ENCODE results near the gene SMARCD3. TPM values are rescaled to one million over a fixed set of nuclear protein-coding genes. Genes with fewer than 3 reads are reported as not detected.
A peak's percentile ranks its signal among the peaks of the same experiment; 100 is the strongest.

SMARCD3 gene
- total RNA-seq, 2 donors from 2014 or later, result 40.0 to 43.5 TPM

GRCh38 chr7:151191544-151191943 lies 57.0 kb downstream of the SMARCD3 start:
- Mint-ChIP-seq H3K36me3 (ENCODE audit: low read depth) (no peaks in the 10 kb centered on the region), H3K27me3 (ENCODE audit: insufficient read depth) (peaks cover 15% of the 10 kb centered on the region), H3K27ac (no peak overlapping the region), H3K9me3 (no peaks in the 10 kb centered on the region), H3K4me1 (no peaks in the 10 kb centered on the region), H3K4me3 (no peak overlapping the region)
- Histone ChIP-seq H3K9ac (ENCODE audit: extremely low read depth, low read length, poor library complexity, severe bottlenecking) (no peak overlapping the region), H3K36me3 (ENCODE audit: control insufficient read depth, insufficient read depth, low read length) (no peaks in the 10 kb centered on the region), H3K27me3 (ENCODE audit: control insufficient read depth, insufficient read depth, low read length, poor library complexity, severe bottlenecking) (peaks cover 9% of the 10 kb centered on the region), H3K27ac (ENCODE audit: low read depth, low read length) (no peak overlapping the region), H3K9me3 (ENCODE audit: control insufficient read depth, low read length) (no peaks in the 10 kb centered on the region), H3K4me1 (ENCODE audit: control insufficient read depth, insufficient read depth, low read length) (no peaks in the 10 kb centered on the region), H3K4me3 (ENCODE audit: low read length) (no peak overlapping the region)
- peak; percentile 12 for TF ChIP-seq CTCF (conservative IDR thresholded peaks at IDR 0.05)
- no peak for DNase-seq
- WGBS, 2 experiments (ENCODE audit: insufficient coverage in 1 of 2, insufficient read length in 1 of 2), result 92 to 95% methylated on average over 10 to 12 of the region's 12 CpGs

GRCh38 chr7:151189038-151189437 lies 59.5 kb downstream of the SMARCD3 start:
- no peak overlapping the region for H3K9ac ChIP-seq (ENCODE audit: extremely low read depth, low read length, poor library complexity, severe bottlenecking)
- TF ChIP-seq CTCF (conservative IDR thresholded peaks at IDR 0.05), result no peak
- Mint-ChIP-seq H3K4me3 (no peak overlapping the region), H3K36me3 (ENCODE audit: low read depth) (no peaks in the 10 kb centered on the region), H3K27me3 (ENCODE audit: insufficient read depth) (peaks cover 18% of the 10 kb centered on the region), H3K4me1 (no peaks in the 10 kb centered on the region), H3K27ac (no peak overlapping the region), H3K9me3 (no peaks in the 10 kb centered on the region)
- H3K9me3 ChIP-seq (ENCODE audit: control insufficient read depth, low read length), result no peaks in the 10 kb centered on the region
- no peak overlapping the region for H3K4me3 ChIP-seq (ENCODE audit: low read length)
- H3K4me1 ChIP-seq (ENCODE audit: control insufficient read depth, insufficient read depth, low read length), result no peaks in the 10 kb centered on the region
- no peak for DNase-seq
- H3K27me3 ChIP-seq (ENCODE audit: control insufficient read depth, insufficient read depth, low read length, poor library complexity, severe bottlenecking), result peaks cover 9% of the 10 kb centered on the region
- H3K36me3 ChIP-seq (ENCODE audit: control insufficient read depth, insufficient read depth, low read length), result no peaks in the 10 kb centered on the region
- whole genome bisulfite sequencing, 2 experiments (ENCODE audit: insufficient coverage in 1 of 2, insufficient read length in 1 of 2), result 94 to 100% methylated on average over 1 to 4 of the region's 4 CpGs
- H3K27ac ChIP-seq (ENCODE audit: low read depth, low read length), result no peak overlapping the region

Other genes starting within 250 kb of the SMARCD3 start
- gene ATG9B, start 224.2 kb downstream of the SMARCD3 start, total RNA-seq, result 1 to 10 TPM; 2.0 to 3.0 TPM
- 10 to 100 TPM; 35.9 to 37.2 TPM for gene ABCB8, start 220.2 kb downstream of the SMARCD3 start, total RNA-seq
- 1 to 10 TPM; 2.5 to 3.0 TPM for gene ASIC3, start 200.2 kb downstream of the SMARCD3 start, total RNA-seq
- 10 to 100 TPM; 22.2 to 25.2 TPM for gene CDK5, start 190.8 kb downstream of the SMARCD3 start, total RNA-seq
- gene SLC4A2, start 189.1 kb downstream of the SMARCD3 start, total RNA-seq, result 100 to 1,000 TPM; 265 to 284 TPM
- gene FASTK, start 167.9 kb downstream of the SMARCD3 start, total RNA-seq, result 10 to 100 TPM; 64.0 to 71.0 TPM
- 10 to 100 TPM; 48.1 to 52.6 TPM for gene TMUB1, start 165.2 kb downstream of the SMARCD3 start, total RNA-seq
- gene AGAP3, start 162.2 kb downstream of the SMARCD3 start, total RNA-seq, result 100 to 1,000 TPM; 113 to 116 TPM
- gene GBX1, start 81.0 kb downstream of the SMARCD3 start, total RNA-seq, result not detected
- gene ASB10, start 61.4 kb downstream of the SMARCD3 start, total RNA-seq, result not detected
- gene H2BK1, start 38.2 kb downstream of the SMARCD3 start, total RNA-seq, result not detected
- 10 to 100 TPM; 43.3 to 48.9 TPM for gene ABCF2, start 21.5 kb downstream of the SMARCD3 start, total RNA-seq
- 10 to 100 TPM; 31.9 to 35.6 TPM for gene CHPF2, start 16.2 kb downstream of the SMARCD3 start, total RNA-seq
- gene NUB1, start 93.1 kb upstream of the SMARCD3 start, total RNA-seq, result 10 to 100 TPM; 50.2 to 64.7 TPM
- 10 to 100 TPM; 83.3 to 94.2 TPM for gene WDR86, start 161.3 kb upstream of the SMARCD3 start, total RNA-seq
- 1 to 10 TPM; 2.3 to 4.4 TPM for gene CRYGN, start 191.4 kb upstream of the SMARCD3 start, total RNA-seq

Measured in endodermal cell (in vitro differentiated cells).